Endothelial cell of umbilical vein (primary cell): ENCODE results near the gene ATXN2L. TPM values are rescaled to one million over a fixed set of nuclear protein-coding genes. Genes with fewer than 3 reads are reported as not detected.
A peak's percentile ranks its signal among the peaks of the same experiment; 100 is the strongest.

Experiments
- BruUV-seq: library from RNA; stranded (reverse); fragments of 400-500 nt; replicated peaks from 2 replicates; lab custom pipeline; 2021; lab: Mats Ljungman, UMichigan
- CTCF ChIA-PET: fragments of 300-600, 350-600 bp; sonication (Branson Sonifier 250); formaldehyde crosslinking; loops from one replicate; lab custom pipeline; 2021; ENCODE audit warnings: antibody characterized with exemption, inconsistent platforms; lab: Charles Lee
- POLR2A ChIA-PET: fragments of 300-600, 350-600 bp; sonication (Branson Sonifier 250); formaldehyde crosslinking; loops from one replicate; lab custom pipeline; 2021; ENCODE audit warnings: antibody characterized with exemption, inconsistent platforms; lab: Charles Lee
- DNase-seq: peaks from one replicate; pipeline ENCODE4 v3.0.0-alpha.2; 2011; ENCODE audit warnings: low read depth, low spot score
- FAIRE-seq: peaks from 2 replicates; lab custom pipeline; 2011; peaks lifted over from hg19 to GRCh38; lab: Jason Lieb, UNC
- H2AFZ ChIP-seq: 2 replicates; pipeline ENCODE4 v1.6.0; 2012; ENCODE audit warnings: low read depth, low read length, control low read depth, inconsistent platforms
- H3K27ac ChIP-seq: 2 replicates; pipeline ENCODE4 v1.5.1; 2011; ENCODE audit warnings: low read depth, mild to moderate bottlenecking, control low read depth, low read length, moderate library complexity; ENCODE audit not compliant: insufficient read depth
- H3K27me3 ChIP-seq, 2 experiments: 2 replicates each; pipeline versions ENCODE4 v1.6.0 to v1.6.1; 2011; ENCODE audit warnings: low read length in 2 of 2, mixed read lengths in 1 of 2; ENCODE audit not compliant: control insufficient read depth in 2 of 2, insufficient read depth in 2 of 2
- H3K36me3 ChIP-seq, 2 experiments: 2 replicates in 1 of 2; 3 replicates in 1 of 2; pipeline ENCODE4 v1.5.1; 2011; ENCODE audit warnings: low read length in 2 of 2, mild to moderate bottlenecking in 1 of 2, moderate library complexity in 1 of 2; ENCODE audit not compliant: control insufficient read depth in 2 of 2, insufficient read depth in 2 of 2; ENCODE audit errors: extremely low read depth in 1 of 2
- H3K4me1 ChIP-seq: 3 replicates; pipeline ENCODE4 v1.5.1; 2011; ENCODE audit warnings: mild to moderate bottlenecking, low read length; ENCODE audit not compliant: control insufficient read depth, insufficient read depth; ENCODE audit errors: extremely low read depth
- H3K4me2 ChIP-seq: 2 replicates; pipeline ENCODE4 v1.6.1; 2011; ENCODE audit warnings: low read length, control low read depth, mixed read lengths; ENCODE audit not compliant: insufficient read depth
- H3K4me3 ChIP-seq, 3 experiments: fragments of 200-600 bp in 1 of 3; sonication (generic), shearing (Covaris generic) in 1 of 3; replicated peaks in 1 of 3; 2 replicates each; pipeline ENCODE4 v1.5.1; 2011 to 2016; ENCODE audit warnings: control low read depth in 3 of 3, low read length in 3 of 3, mild to moderate bottlenecking in 2 of 3, inconsistent platforms in 1 of 3, low read depth in 1 of 3, moderate library complexity in 1 of 3; ENCODE audit not compliant: insufficient read depth in 1 of 3
- H3K79me2 ChIP-seq: 2 replicates; pipeline ENCODE4 v1.6.0; 2012; ENCODE audit warnings: low read length, inconsistent platforms; ENCODE audit not compliant: control insufficient read depth, insufficient read depth
- H3K9ac ChIP-seq: replicated peaks from 2 replicates; pipeline ENCODE3; 2011; ENCODE audit warnings: low read length, control low read depth; ENCODE audit not compliant: insufficient read depth; ENCODE audit errors: extremely low read depth
- H3K9me1 ChIP-seq: replicated peaks from 3 replicates; pipeline ENCODE4 v1.6.0; 2011; ENCODE audit warnings: mild to moderate bottlenecking, low read length; ENCODE audit not compliant: control insufficient read depth, insufficient read depth; ENCODE audit errors: extremely low read depth
- H3K9me3 ChIP-seq: replicated peaks from 2 replicates; pipeline ENCODE4 v1.5.1; 2012; ENCODE audit warnings: low read length, inconsistent platforms; ENCODE audit not compliant: control insufficient read depth, insufficient read depth
- H4K20me1 ChIP-seq: replicated peaks from 2 replicates; pipeline ENCODE3; 2011; ENCODE audit warnings: mild to moderate bottlenecking, low read length; ENCODE audit not compliant: control insufficient read depth, insufficient read depth; ENCODE audit errors: extremely low read depth
- EZH2 ChIP-seq: IDR thresholded peaks from 2 replicates; pipeline ENCODE4 v1.6.1; 2012; ENCODE audit warnings: borderline replicate concordance, low read depth, mild to moderate bottlenecking, moderate library complexity, low read length, inconsistent platforms; ENCODE audit not compliant: severe bottlenecking
- FOS ChIP-seq: IDR thresholded peaks from 2 replicates; pipeline ENCODE4 v1.6.1; 2011; ENCODE audit warnings: mild to moderate bottlenecking, low read length, moderate library complexity, borderline replicate concordance; ENCODE audit not compliant: insufficient read depth
- GATA2 ChIP-seq: IDR thresholded peaks from 2 replicates; pipeline ENCODE4 v1.7.0; 2011; ENCODE audit warnings: low read depth, mild to moderate bottlenecking, moderate library complexity, mixed read lengths, low read length; ENCODE audit not compliant: insufficient read length, insufficient read depth
- JUN ChIP-seq: IDR thresholded peaks from 2 replicates; pipeline ENCODE4 v1.6.1; 2011; ENCODE audit warnings: borderline replicate concordance, low read depth; ENCODE audit not compliant: insufficient read length, insufficient read depth
- MYC ChIP-seq: IDR thresholded peaks from one replicate; pipeline ENCODE4 v1.6.1; 2011; ENCODE audit warnings: mild to moderate bottlenecking, low read depth, low read length
- POLR2A ChIP-seq: IDR thresholded peaks from 2 replicates; pipeline ENCODE4 v1.6.1; 2012; ENCODE audit warnings: low read depth, mild to moderate bottlenecking, control low read depth, low read length
- POLR2AphosphoS5 ChIP-seq: IDR thresholded peaks from 2 replicates; pipeline ENCODE4 v1.6.1; 2012; ENCODE audit warnings: low read depth, mild to moderate bottlenecking, control low read depth, low read length, moderate library complexity; ENCODE audit not compliant: insufficient read depth
- dilution Hi-C: fragments of 300-500 bp; cut with MboI; formaldehyde crosslinking; loops from one replicate; pipeline ENCODE4 v1.15.0; 2019; ENCODE audit warnings: low sequenced_read_pairs; ENCODE audit not compliant: extremely low pct_ligation_motif_present
- intact Hi-C: fragments of 100-400 bp; cut with micrococcal nuclease; formaldehyde crosslinking; loops from one replicate; pipeline ENCODE4 v1.10.0; 2022
- polyA plus RNA-seq, 4 experiments: library from polyadenylated mRNA; depleted of rRNA in 3 of 4; stranded (reverse) in 3 of 4; unstranded in 1 of 4; fragments of >200 nt; gene quantifications; 2 replicates each; pipeline versions ENCODE4 v1.2.1 to v1.2.3, GENCODE V29; 2011 to 2012; ENCODE audit warnings: missing spikeins in 1 of 4
- total RNA-seq: library from RNA; stranded (reverse); gene quantifications from 2 replicates; pipeline ENCODE4 v1.2.3, GENCODE V29; 2021
- TF ChIP-seq, protein P1 (sequence below): IDR thresholded peaks from 2 replicates; pipeline ENCODE4 v1.6.1; 2011; ENCODE audit not compliant: insufficient read depth, insufficient read length
- TF ChIP-seq, protein P2 (sequence below), 2 donors: IDR thresholded peaks; 1 replicate in 1 of 2; 2 replicates in 1 of 2; pipeline ENCODE4 v1.5.1; 2011; ENCODE audit warnings: low read length in 2 of 2, mild to moderate bottlenecking in 2 of 2, moderate library complexity in 2 of 2, control low read depth in 1 of 2, inconsistent platforms in 1 of 2, low read depth in 1 of 2; ENCODE audit not compliant: insufficient read depth in 1 of 2; ENCODE audit errors: extremely low read depth in 1 of 2

Gene ATXN2L
- total and polyA plus RNA-seq, 2 donors (not counting 3 experiments of a cell fraction or from before 2014, with no cell fraction given), result 59.0 to 208 TPM

DNA sequence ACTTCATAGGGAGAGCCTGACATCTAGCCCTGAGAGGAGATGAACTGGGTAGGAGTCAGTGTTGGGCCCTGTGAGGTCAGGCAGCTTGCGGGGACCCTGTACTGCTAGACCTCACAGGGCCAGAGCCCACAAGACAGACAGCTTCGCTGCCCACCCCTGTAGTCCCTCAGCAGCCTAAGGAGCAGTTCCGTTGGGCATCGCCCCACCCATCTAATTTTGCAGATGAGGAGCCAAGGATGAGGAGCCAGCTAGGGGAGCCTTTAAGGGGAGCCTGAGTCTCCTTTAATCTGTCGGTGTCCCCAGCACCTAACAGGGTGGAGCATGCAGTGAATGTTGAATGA is 24.1 kb downstream of the ATXN2L start:
- no peak for DNase-seq
- no TSS peak for BruUV-seq
- Histone ChIP-seq H3K27ac (peak overlapping the region; percentile 42), H3K36me3 (peaks cover 9 to 22% of the 10 kb centered on the region in 2 experiments), H3K9me1 (no peaks in the 10 kb centered on the region), H2AFZ (peak overlapping the region; percentile 66), H3K79me2 (peaks cover 27% of the 10 kb centered on the region), H3K4me2 (peak overlapping the region; percentile 75), H3K9me3 (no peaks in the 10 kb centered on the region), H3K27me3 (no peaks in the 10 kb centered on the region), H4K20me1 (no peaks in the 10 kb centered on the region), H3K9ac (peak overlapping the region; percentile 59), H3K4me1 (peaks cover 13% of the 10 kb centered on the region), H3K4me3 (peak overlapping the region; percentile 48 to 77 (median 67))
- TF ChIP-seq POLR2AphosphoS5 (no peak), POLR2A (no peak), EZH2 (no peak), JUN (no peak), MYC (no peak), GATA2 (no peak), FOS (no peak)
- TF ChIP-seq, protein P1, sequence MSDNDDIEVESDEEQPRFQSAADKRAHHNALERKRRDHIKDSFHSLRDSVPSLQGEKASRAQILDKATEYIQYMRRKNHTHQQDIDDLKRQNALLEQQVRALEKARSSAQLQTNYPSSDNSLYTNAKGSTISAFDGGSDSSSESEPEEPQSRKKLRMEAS, result no peak
- TF ChIP-seq, protein P2, sequence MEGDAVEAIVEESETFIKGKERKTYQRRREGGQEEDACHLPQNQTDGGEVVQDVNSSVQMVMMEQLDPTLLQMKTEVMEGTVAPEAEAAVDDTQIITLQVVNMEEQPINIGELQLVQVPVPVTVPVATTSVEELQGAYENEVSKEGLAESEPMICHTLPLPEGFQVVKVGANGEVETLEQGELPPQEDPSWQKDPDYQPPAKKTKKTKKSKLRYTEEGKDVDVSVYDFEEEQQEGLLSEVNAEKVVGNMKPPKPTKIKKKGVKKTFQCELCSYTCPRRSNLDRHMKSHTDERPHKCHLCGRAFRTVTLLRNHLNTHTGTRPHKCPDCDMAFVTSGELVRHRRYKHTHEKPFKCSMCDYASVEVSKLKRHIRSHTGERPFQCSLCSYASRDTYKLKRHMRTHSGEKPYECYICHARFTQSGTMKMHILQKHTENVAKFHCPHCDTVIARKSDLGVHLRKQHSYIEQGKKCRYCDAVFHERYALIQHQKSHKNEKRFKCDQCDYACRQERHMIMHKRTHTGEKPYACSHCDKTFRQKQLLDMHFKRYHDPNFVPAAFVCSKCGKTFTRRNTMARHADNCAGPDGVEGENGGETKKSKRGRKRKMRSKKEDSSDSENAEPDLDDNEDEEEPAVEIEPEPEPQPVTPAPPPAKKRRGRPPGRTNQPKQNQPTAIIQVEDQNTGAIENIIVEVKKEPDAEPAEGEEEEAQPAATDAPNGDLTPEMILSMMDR (IDR thresholded peaks at IDR 0.05; ENCODE audit: extremely low read depth in 1 of 2, insufficient read depth in 1 of 2, low read depth in 1 of 2, low read length in 2 of 2), result no peak
- FAIRE-seq, result peak; percentile 40
- ChIA-PET CTCF (interaction anchor here (1.0 to 3.1 kb wide), 8 partner anchors 12 to 127 kb away, joined by 3 to 20 read pairs (median 4); partner anchors contain the start of genes ATXN2L and SH2B1), POLR2A (interaction anchor here (1.5 to 2.3 kb wide), 2 partner anchors 16 to 24 kb away, joined by 7 to 13 read pairs; partner anchors contain the start of genes ATXN2L and SH2B1)
- intact Hi-C loops, result loop anchor here (1.0 kb wide), 5 partner anchors 16 to 103 kb away; partner anchors contain the start of genes NFATC2IP, RABEP2 and SH2B1
- dilution Hi-C loops, result no loop called here
